Measurements from ENCODE around the gene LRRC36. TPM values are rescaled to one million over a fixed set of nuclear protein-coding genes. Genes with fewer than 3 reads are reported as not detected.

The LRRC36 gene
- total RNA-seq, 1 donor from 2014 or later: 0.23 TPM

DNA sequence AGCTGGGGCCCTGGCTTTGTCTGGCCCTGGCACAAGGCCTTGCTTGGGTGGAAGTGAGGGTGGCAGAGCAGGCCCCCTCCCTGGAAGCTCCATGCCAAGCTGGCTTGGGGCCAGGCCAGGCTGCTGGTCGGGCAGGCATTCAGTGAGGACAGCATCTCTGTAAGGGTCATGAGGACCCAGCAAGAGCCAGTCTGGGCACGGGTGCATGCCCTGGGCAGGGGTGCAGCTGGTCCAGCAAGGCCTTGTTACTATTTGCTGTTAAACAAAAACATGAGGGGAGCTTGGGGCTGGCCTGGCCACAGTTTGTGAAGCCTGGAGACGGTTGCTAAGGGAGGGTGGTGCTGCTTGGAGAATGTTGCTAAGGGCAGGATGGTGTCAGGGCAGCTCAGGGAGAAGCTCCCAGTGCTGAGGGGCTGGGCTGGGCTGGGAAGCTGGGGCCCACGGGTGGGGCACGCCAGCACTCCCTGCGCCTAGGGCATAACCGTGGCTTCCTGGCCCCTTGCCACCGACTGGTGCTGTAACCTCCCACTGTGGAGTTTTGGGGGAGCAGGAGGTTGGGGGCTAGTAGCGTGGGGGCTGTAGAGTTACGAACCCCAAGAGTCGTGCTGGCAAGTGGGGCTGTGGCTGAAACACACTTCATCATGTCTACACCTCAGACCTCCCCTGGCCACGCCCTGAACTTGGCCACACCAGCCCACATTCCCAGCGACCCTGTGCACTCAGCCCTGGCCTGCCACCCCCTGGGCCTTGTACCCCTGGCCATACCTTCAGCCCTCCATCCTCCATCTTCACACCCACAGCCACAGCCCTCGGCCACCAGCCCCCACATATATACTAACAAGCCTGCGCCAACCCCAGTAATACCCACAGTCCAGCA, 65.0 kb downstream of the LRRC36 start:
- H3K4me1 Mint-ChIP-seq (ENCODE audit: low read depth): peaks cover 6% of the 10 kb centered on the region
- intact Hi-C loops (cut with micrococcal nuclease): loop anchor here (5.0 kb wide), 1 partner anchor 39 kb away; no protein-coding TSS in a partner anchor
- no peaks in the 10 kb centered on the region for H3K36me3 Mint-ChIP-seq (ENCODE audit: low read depth)
- no peak for DNase-seq (ENCODE audit: low spot score)
- H3K27ac Mint-ChIP-seq: peak overlapping the region; percentile 40
- H3K9me3 Mint-ChIP-seq: no peaks in the 10 kb centered on the region
- H3K4me3 Mint-ChIP-seq: no peak overlapping the region
- H3K27me3 Mint-ChIP-seq (ENCODE audit: insufficient read depth): peaks cover 33% of the 10 kb centered on the region

DNA sequence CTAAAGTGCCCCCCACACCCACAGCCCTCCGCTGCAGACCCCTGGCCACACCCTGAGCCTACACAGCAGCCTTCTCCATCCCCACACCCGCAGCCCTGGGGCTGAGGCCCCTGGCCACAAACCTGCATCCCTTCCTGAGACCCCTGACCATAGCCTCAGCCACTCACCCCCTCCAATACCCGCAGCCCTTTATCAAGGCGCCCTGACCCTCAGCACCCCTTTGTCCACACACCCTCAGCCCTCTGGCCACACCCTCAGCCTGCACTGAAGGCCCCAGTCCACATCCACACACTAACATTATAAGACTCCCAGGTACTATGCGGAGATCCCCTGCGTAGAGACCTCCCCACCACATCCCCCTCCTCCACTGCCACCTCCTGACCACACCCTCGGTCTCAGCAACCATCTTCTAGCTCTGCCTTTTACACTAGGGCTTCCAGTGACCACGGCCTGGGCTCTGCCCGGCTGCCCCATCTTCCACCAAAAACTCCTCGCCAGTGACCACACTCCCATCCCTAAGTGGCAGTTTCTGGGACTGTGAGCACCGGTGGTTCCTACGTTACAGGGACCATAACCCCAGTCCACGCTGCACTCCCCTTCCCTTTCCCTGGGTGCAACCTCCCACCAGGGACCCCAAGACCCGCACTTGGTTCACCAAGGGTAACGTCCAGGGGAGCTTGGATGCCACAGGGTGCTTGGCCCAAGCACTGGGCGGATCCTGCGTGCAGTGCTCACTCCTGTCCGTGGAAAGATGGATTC, 65.9 kb downstream of the LRRC36 start:
- no peak overlapping the region for H3K4me3 Mint-ChIP-seq
- intact Hi-C loops (cut with micrococcal nuclease): loop anchor here (5.0 kb wide), 1 partner anchor 40 kb away; no protein-coding TSS in a partner anchor

DNA sequence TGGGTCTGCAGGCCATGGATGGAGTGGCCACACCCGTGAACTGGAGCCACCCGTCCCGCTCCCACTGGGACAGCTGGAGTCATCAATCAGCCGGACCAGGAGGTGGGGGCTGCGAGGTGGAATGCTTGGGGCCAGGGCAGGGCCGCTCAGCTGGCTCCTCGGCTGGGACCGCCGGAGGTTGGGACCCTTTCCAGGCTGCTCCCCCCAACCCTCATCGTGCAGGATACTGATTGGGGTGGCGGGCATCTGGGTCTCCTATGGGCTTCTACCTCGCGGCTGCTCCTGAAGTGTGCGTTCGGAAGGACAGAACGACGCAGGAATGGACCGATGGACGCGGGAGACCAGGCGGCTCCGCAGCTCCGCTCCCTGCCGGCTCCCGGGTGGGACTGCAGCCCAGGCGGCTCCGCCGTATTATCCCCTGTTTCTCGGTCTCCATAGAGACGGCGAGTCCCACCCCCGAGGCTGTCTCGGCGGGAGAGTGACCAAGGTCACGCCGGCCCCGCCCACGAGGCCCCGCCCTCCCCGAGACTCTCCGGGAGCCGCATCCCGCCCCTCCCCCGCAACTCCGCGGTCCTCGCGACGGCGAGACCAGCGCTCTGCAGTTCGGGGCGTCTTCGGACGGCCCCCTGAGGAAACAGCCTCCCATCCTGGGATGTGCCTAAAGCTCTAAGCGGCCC, 66.6 kb downstream of the LRRC36 start, which contains the start of gene TPPP3:
Gene TPPP3, minus strand, starts transcription at position 388 of the 677 bp plus-strand sequence. CDS start 2,387 bp downstream, outside the sequence.
- H3K27me3 Mint-ChIP-seq (ENCODE audit: insufficient read depth): peaks cover 33% of the 10 kb centered on the region
- H3K9me3 Mint-ChIP-seq: no peaks in the 10 kb centered on the region
- no peaks in the 10 kb centered on the region for H3K36me3 Mint-ChIP-seq (ENCODE audit: low read depth)
- H3K4me1 Mint-ChIP-seq (ENCODE audit: low read depth): peaks cover 6% of the 10 kb centered on the region
- no peak within 1 kb of the TSS for H3K4me3 Mint-ChIP-seq
- peak within 1 kb of the TSS; percentile 48 for H3K27ac Mint-ChIP-seq
- intact Hi-C loops (cut with micrococcal nuclease): loop anchor here (5.0 kb wide), 1 partner anchor 41 kb away; no protein-coding TSS in a partner anchor
- peak; percentile 24 for DNase-seq (ENCODE audit: low spot score)

More for the DNA sequence above, 65.9 kb downstream of the LRRC36 start:
- Mint-ChIP-seq H3K27me3 (ENCODE audit: insufficient read depth) (peaks cover 33% of the 10 kb centered on the region), H3K4me1 (ENCODE audit: low read depth) (peaks cover 6% of the 10 kb centered on the region), H3K27ac (no peak overlapping the region), H3K9me3 (no peaks in the 10 kb centered on the region), H3K36me3 (ENCODE audit: low read depth) (no peaks in the 10 kb centered on the region)
- DNase-seq (ENCODE audit: low spot score): no peak

DNA sequence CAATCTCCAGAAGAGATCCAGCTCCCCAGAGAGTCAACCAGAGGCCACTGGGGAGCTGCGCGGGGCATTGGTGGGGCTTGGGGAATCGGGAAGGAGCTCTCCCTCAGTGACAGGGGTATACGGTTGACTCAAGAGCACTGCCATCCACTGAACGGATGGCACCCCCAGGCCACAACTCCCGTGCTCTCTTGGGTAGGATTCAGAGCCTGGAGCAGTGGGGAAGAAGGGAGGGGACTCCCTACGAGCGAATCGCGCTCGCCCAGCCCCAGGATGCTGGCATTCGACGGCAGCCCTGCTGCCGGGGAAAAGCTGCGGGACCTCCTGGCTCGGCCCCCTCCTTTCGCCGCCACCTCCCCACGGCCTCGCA, 67.2 kb downstream of the LRRC36 start:
- Mint-ChIP-seq H3K4me3 (no peak overlapping the region), H3K27me3 (ENCODE audit: insufficient read depth) (peaks cover 33% of the 10 kb centered on the region), H3K4me1 (ENCODE audit: low read depth) (peaks cover 6% of the 10 kb centered on the region), H3K27ac (peak overlapping the region; percentile 48), H3K36me3 (ENCODE audit: low read depth) (no peaks in the 10 kb centered on the region), H3K9me3 (no peaks in the 10 kb centered on the region)
- DNase-seq (ENCODE audit: low spot score): no peak
- intact Hi-C loops (cut with micrococcal nuclease): loop anchor here (5.0 kb wide), 1 partner anchor 41 kb away; no protein-coding TSS in a partner anchor

DNA sequence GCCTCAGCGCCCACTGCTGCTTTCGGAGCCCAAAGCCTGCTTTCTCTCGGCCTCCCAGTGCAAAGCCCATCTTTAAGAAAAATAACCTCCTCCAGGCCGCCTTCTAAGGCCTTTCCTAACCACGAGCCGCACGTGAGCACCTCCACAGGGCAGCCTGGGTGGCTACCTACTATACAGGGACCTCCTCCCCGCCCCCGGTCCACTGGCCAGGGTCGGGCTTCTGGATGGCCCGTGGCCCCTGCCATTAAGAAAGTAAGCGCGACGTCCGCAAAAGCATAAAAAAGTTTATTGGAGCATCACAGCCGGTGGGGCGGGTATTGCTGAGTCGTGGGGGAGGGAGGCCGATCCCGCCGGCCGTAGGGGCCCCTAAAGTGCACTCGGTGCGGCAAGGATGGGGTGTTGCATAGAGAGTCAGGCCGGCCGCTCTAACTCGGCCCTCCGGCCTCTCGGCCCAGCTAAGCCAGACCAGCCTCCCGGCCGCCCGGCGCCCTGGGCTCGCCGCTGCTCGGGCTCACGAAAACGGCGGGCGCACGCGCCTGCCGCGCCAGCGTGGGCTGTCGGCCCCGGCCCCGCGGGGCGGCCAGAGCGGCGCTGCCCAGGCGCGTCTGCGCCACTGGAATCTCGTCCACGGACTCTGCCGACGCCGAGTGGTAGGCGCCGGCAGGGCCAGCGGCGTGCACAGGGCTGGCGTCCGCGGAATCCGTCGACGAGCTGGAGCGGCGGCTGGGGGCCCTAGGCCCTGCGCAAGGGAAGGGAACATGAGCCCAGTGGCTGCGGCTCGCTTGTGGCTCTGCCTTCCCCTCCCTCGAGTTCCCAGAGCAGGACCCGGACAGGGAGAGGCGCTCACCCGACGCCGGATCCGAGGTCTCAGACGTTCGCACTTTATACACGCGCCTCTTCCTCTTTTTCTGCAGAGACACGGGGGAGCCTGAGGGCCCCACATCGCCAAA, 67.8 kb downstream of the LRRC36 start:
- H3K9me3 Mint-ChIP-seq: no peaks in the 10 kb centered on the region
- H3K27me3 Mint-ChIP-seq (ENCODE audit: insufficient read depth): peaks cover 33% of the 10 kb centered on the region
- H3K4me3 Mint-ChIP-seq: no peak overlapping the region
- H3K36me3 Mint-ChIP-seq (ENCODE audit: low read depth): no peaks in the 10 kb centered on the region
- peaks cover 6% of the 10 kb centered on the region for H3K4me1 Mint-ChIP-seq (ENCODE audit: low read depth)
- no peak for DNase-seq (ENCODE audit: low spot score)
- H3K27ac Mint-ChIP-seq: peak overlapping the region; percentile 48
- intact Hi-C loops (cut with micrococcal nuclease): loop anchor here (5.0 kb wide), 1 partner anchor 42 kb away; no protein-coding TSS in a partner anchor

DNA sequence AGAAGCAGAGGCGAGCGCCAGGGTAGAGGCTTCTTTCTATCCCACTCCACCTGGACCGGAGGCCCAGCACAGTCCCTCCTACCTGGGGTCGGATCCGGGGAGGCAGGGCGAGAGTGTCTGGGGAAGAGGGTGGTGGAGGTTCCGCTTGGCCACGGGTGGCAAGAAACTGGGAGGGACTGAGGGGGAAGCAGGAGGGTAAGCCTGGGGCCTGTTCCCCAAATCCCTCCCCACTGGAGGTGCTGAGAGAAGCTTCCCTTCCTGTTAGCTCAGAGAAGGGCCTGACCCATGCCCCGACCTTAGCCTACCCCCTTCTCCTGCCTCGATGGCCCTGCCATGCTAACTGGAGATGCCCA, 68.5 kb downstream of the LRRC36 start:
- no peak overlapping the region for H3K27ac Mint-ChIP-seq

DNA sequence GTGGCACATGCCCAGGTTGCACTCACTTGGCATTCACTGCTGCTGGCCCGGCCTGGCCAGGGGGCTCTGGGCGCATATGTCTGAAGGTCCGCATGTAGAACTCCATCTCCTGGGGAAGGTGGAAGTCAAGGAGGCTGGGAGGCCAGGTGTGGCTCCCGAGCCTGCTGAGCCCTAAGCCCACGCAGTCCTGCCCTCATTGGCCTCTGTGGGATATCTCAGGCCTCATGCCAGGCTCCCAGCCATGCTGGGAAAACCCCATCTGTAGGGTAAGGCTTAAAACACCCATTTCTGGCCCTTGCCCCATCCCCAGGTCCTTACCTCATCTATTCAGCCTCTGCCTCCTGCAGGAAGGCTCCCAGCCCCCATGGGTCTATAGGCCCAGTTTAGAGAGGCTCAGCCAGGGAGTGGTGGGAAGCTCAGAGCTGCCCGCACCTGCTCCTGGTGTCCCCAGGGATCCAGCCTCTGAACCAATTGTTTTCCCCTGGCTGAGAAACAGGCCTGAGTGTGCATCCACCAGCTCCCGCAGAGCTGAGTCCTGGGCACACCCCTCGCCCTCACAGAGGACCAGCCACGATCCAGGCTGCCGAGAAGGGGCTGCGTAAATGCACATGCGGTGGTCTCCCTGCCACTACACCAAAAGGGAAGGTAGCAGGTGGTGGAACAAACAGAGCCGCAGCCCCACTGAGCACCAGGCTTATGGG, 69.0 kb downstream of the LRRC36 start:
- Mint-ChIP-seq H3K27ac (no peak overlapping the region), H3K36me3 (ENCODE audit: low read depth) (no peaks in the 10 kb centered on the region), H3K9me3 (no peaks in the 10 kb centered on the region), H3K4me3 (no peak overlapping the region), H3K27me3 (ENCODE audit: insufficient read depth) (peaks cover 33% of the 10 kb centered on the region), H3K4me1 (ENCODE audit: low read depth) (peaks cover 6% of the 10 kb centered on the region)
- DNase-seq (ENCODE audit: low spot score): no peak
- intact Hi-C loops (cut with micrococcal nuclease): no loop called here

More for the DNA sequence above, 68.5 kb downstream of the LRRC36 start:
- Mint-ChIP-seq H3K36me3 (ENCODE audit: low read depth) (no peaks in the 10 kb centered on the region), H3K9me3 (no peaks in the 10 kb centered on the region), H3K27me3 (ENCODE audit: insufficient read depth) (peaks cover 33% of the 10 kb centered on the region), H3K4me1 (ENCODE audit: low read depth) (peaks cover 6% of the 10 kb centered on the region), H3K4me3 (no peak overlapping the region)
- intact Hi-C loops (cut with micrococcal nuclease): no loop called here
- no peak for DNase-seq (ENCODE audit: low spot score)

DNA sequence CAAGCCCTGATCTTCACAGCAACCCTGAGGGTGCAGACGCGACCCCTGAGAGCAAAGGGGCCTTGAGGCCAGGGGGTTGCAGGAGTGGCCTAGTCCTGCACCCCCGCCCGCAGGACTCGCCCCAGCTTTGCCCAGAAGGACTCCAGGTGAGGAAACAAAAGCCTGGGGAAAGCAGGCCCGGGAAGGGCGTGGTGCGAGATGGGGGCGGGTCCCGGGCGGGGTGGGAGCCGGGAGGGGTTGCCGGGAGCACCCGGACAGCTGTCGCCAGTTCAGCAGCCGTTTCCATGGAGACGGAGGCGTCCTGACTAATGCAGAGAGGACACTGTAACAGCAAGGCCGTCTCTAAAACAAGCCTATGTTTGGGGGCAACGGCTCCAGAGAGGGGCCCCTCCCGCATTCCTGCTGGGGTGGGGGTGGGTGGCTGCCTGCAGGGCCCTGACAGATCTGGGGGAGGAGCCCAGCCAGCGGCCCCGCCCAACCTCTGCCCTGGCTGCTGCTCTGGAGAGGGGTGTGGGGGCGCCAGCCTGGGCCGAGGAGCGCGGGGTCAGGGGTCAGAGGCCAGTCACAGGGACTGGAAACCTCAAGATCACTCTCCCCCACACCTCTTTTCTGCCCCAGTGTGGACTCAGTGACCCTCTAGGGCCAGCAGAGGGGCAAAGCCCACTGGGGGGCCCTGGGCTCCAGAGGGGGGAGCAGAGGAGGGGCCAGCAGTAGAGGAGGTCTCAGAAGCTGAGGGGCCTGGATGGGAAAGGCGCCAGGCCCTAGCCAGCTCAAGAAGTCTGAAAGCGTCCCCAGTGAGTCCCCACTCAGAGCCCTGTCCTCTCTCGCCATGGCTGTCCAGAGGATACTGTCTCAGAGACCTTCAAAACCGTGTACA, 69.8 kb downstream of the LRRC36 start:
- intact Hi-C loops (cut with micrococcal nuclease): no loop called here
- DNase-seq (ENCODE audit: low spot score): no peak
- peaks cover 6% of the 10 kb centered on the region for H3K4me1 Mint-ChIP-seq (ENCODE audit: low read depth)
- no peaks in the 10 kb centered on the region for H3K9me3 Mint-ChIP-seq
- H3K27ac Mint-ChIP-seq: no peak overlapping the region
- peaks cover 36% of the 10 kb centered on the region for H3K27me3 Mint-ChIP-seq (ENCODE audit: insufficient read depth)
- H3K36me3 Mint-ChIP-seq (ENCODE audit: low read depth): no peaks in the 10 kb centered on the region
- no peak overlapping the region for H3K4me3 Mint-ChIP-seq

DNA sequence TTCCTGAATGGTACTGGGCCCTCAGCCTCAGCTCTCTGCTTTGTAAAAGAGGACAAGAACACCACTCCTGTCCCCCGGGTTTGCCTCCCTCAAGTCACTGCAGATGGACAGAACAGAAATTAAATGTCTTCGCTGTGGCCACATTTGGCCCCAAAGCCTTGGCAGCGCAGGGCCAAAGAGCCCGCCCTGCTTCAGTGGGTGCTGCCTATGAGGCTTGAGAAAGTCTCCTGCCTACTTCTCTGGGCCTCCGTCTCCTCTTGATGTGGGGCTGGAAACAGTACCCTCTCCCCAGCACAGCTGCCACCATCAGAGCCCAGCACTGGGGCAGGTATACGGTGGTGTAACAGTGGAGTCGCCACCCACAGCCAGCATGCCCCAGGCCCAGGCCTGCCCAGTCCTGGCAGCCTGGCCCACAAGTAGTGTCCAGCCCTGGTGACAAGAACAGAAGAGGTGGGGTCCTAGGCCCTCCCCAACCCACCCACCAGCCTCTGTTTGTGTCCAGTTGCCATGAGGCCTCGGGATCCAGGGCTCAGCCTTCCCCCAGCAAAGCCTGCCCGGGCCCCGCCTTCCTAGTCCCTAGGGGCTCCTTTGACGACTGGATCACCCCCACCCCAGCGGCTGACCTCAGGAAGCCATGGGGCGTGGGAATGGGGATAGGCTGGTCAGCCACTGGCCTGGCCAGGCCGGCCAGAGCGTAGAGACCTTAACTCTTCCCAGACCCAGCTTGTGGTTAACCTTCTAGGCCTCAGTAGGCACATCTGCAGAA, 70.6 kb downstream of the LRRC36 start:
- no peak for DNase-seq (ENCODE audit: low spot score)
- intact Hi-C loops (cut with micrococcal nuclease): no loop called here
- H3K27ac Mint-ChIP-seq: no peak overlapping the region
- no peak overlapping the region for H3K4me3 Mint-ChIP-seq
- peaks cover 38% of the 10 kb centered on the region for H3K27me3 Mint-ChIP-seq (ENCODE audit: insufficient read depth)
- H3K4me1 Mint-ChIP-seq (ENCODE audit: low read depth): peaks cover 6% of the 10 kb centered on the region
- no peaks in the 10 kb centered on the region for H3K9me3 Mint-ChIP-seq
- H3K36me3 Mint-ChIP-seq (ENCODE audit: low read depth): no peaks in the 10 kb centered on the region

DNA sequence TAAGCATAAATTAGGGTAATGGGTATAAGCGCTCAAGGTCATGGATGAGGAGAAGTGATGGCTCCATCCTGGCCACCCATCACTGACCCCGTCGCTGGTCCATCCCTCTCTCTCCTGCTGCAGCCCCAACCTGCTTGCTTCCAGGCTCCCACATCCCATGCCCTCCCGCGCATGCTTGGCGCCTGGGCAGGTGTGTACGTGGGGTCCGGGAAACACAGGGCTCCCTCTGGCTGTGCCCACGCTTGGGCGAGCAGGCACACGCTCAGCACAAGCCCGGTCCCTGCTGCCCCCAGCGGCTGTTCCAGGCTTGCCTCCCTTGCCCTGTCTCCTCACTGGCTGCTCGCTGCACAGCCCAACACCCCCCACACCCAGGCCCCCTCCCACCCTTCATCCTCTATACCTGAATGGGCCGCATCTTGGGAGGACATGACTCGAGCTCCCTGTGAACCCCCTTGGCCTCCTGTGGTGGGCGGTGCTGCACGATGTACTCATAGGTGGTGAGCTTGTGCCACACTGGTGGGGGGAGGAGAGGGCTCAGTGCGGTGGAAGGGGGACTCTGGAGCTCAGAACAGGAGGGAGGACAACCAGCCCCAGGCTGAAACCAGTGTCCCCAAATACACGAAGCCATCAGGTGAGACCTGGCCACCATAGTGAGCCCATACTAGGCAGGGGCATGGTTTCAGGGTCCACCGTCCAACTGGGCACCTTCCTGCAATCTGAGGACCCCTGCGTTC, 71.4 kb downstream of the LRRC36 start:
- Mint-ChIP-seq H3K27me3 (ENCODE audit: insufficient read depth) (peaks cover 35% of the 10 kb centered on the region), H3K36me3 (ENCODE audit: low read depth) (no peaks in the 10 kb centered on the region), H3K4me1 (ENCODE audit: low read depth) (peaks cover 6% of the 10 kb centered on the region), H3K4me3 (no peak overlapping the region), H3K9me3 (no peaks in the 10 kb centered on the region), H3K27ac (no peak overlapping the region)
- intact Hi-C loops (cut with micrococcal nuclease): no loop called here
- no peak for DNase-seq (ENCODE audit: low spot score)

All from activated T-helper 1 cell treated with anti-CD3 and anti-CD28 coated beads, Interleukin-12 subunit alpha, Interleukin-12 subunit beta, Interleukin-2, Interleukin-4 antibody, amounts not matched to agents 30 ng/mL and 10 ng/mL and 1 ng/mL, durations not matched to agents 14 hours and 24 hours and 36 hours (primary cell).